Hepatocyte (in vitro differentiated cells): Measurements from ENCODE around the gene RAB11B.

Experiments
- EZH2 ChIP-seq: fragments of 200-600 bp; sonication (generic); IDR thresholded peaks from 2 replicates; pipeline ENCODE4 v1.6.1; 2016; ENCODE audit warnings: antibody characterized with exemption, mild to moderate bottlenecking, borderline replicate concordance
- EZH2phosphoT487 ChIP-seq: fragments of 200-600 bp; sonication (generic); IDR thresholded peaks from one replicate; pipeline ENCODE4 v1.6.1; 2018; ENCODE audit warnings: antibody characterized with exemption, mild to moderate bottlenecking, low read depth, moderate library complexity; ENCODE audit not compliant: unreplicated experiment, severe bottlenecking
- TF ChIP-seq, protein P1 (sequence below): fragments of 200-600 bp; sonication (generic); IDR thresholded peaks from 2 replicates; pipeline ENCODE4 v1.5.1; 2016; ENCODE audit warnings: antibody characterized with exemption, mild to moderate bottlenecking; ENCODE audit not compliant: poor library complexity

DNA sequence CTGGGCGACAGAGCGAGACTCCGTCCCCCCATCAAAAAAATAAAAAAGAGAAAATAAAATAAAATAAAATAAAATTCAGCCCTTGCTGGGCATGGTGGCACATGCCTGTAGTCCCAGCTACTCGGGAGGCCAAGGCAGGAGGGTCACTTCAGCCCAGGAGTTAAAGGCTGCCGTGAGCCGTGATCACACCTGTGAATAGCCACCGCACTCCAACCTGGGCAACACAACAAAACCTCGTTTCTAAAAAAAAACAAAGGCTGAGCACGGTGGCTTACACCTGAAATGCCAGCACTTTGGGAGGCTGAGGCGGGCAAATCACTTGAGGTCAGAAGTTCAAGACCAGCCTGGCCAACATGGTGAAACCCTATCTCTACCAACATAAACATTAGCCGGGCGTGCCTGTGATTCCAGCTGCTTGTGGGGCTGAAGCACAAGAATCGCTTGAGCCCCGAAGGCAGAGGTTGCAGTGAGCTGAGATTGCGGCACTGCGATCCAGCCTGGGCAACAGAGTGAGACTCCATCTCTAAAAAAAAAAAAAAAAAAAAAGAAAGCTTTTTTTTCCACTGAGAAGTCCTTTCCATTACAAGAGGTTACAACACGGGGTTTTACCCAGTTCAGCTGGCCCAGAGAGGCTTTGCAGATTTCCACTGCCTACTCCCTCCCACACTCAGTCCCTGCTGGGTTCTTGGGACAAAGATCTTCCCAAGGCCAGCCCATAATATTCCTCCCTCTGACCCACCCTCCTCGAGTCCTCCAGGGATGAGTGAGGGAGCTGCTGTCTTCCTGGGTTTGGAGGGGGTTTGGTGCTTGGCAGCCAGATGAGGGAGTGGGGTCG is 19.8 kb upstream of the RAB11B start:
- TF ChIP-seq, protein P1, sequence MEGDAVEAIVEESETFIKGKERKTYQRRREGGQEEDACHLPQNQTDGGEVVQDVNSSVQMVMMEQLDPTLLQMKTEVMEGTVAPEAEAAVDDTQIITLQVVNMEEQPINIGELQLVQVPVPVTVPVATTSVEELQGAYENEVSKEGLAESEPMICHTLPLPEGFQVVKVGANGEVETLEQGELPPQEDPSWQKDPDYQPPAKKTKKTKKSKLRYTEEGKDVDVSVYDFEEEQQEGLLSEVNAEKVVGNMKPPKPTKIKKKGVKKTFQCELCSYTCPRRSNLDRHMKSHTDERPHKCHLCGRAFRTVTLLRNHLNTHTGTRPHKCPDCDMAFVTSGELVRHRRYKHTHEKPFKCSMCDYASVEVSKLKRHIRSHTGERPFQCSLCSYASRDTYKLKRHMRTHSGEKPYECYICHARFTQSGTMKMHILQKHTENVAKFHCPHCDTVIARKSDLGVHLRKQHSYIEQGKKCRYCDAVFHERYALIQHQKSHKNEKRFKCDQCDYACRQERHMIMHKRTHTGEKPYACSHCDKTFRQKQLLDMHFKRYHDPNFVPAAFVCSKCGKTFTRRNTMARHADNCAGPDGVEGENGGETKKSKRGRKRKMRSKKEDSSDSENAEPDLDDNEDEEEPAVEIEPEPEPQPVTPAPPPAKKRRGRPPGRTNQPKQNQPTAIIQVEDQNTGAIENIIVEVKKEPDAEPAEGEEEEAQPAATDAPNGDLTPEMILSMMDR, result no peak
- no peak for TF ChIP-seq EZH2phosphoT487
- no peak for TF ChIP-seq EZH2
